ENCODE data around the gene TUBB3.

TUBB3 gene

DNA sequence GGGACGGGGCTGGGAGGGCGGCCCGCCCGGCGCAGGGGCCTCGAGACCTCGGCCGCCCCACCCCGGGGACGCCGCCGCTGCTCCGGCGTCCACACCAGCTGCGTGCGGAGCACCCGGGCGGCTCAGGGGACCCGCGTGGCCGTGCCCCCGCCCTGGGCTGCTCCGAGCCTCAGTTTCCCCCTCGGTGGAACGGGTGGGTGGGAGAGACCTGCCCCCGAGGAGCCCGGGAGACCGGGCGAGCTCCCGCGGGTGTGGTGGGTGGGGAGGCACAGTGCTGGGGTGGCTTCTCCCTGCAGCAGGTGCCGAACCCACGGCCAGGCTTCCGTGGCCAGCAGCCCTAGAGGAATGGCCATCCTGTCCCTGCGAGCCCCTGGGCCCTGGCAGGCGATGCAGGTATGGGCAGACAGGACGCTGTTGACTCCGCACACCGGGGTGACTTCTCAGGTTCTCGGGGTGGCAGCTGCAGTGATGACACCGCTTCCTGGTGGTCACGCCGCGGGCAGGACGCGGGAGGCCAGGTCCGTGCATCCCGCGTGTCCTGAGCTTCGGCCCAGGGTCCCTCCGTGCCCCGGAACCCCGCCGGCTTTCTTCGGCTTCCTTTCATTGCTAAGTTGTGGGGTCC lies 26.1 kb downstream of the TUBB3 start:
- TF ChIP-seq, protein P1, sequence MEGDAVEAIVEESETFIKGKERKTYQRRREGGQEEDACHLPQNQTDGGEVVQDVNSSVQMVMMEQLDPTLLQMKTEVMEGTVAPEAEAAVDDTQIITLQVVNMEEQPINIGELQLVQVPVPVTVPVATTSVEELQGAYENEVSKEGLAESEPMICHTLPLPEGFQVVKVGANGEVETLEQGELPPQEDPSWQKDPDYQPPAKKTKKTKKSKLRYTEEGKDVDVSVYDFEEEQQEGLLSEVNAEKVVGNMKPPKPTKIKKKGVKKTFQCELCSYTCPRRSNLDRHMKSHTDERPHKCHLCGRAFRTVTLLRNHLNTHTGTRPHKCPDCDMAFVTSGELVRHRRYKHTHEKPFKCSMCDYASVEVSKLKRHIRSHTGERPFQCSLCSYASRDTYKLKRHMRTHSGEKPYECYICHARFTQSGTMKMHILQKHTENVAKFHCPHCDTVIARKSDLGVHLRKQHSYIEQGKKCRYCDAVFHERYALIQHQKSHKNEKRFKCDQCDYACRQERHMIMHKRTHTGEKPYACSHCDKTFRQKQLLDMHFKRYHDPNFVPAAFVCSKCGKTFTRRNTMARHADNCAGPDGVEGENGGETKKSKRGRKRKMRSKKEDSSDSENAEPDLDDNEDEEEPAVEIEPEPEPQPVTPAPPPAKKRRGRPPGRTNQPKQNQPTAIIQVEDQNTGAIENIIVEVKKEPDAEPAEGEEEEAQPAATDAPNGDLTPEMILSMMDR (IDR thresholded peaks at IDR 0.05; ENCODE audit: low read depth, low read length, missing control alignments) = no peak
- no peak for DNase-seq (ENCODE audit: extremely low read depth, low read depth)

DNA sequence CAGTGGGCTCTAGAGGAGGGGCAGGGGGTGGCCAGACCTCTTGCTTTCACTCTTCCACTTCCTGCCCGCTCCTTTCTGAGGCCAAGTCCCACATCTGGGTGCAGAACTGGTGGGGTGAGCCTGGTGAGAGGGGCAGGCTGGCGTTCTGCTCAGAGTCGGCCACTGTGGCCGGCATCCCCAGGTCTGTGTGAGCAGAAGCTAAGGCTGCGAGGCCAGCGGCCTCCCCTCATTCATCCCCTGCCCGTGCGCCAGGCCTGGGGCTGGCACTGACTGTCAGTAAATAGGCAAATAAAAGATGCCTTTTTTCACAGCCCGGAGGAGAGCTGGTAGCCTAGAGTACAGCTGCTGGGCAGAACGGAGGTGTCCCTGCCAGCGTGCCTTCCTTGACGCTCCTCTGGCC lies 26.6 kb downstream of the TUBB3 start:
- TF ChIP-seq, protein P1 (IDR thresholded peaks at IDR 0.05; ENCODE audit: low read depth, low read length, missing control alignments) = no peak

More for the DNA sequence above, 26.1 kb downstream of the TUBB3 start:
- peak overlapping the region; percentile 66 for H3K4me3 ChIP-seq (replicated peaks; ENCODE audit: low read depth, low read length)

DNA sequence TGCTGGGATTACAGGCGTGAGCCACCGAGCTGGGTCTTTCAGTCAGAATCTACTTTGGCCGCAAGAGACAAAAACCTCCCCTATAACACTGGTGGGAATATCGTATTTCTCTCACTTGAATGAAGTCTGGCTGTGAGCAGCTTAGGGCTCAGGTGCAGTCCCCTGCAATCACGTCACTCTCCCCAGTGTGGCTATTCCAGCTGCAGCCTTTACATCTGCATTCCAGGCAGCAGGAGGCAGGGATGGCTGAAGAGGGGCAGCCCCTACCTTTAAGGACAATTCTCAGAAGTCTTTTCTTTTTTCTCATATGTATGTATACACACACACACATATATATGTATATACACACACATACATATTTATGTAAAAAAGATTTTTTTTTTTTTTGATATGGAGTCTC lies 28.4 kb downstream of the TUBB3 start:
- no peak for DNase-seq (ENCODE audit: extremely low read depth, low read depth)
- H3K4me3 ChIP-seq (replicated peaks; ENCODE audit: low read depth, low read length) = no peak overlapping the region

More for the DNA sequence above, 26.6 kb downstream of the TUBB3 start:
- no peak for DNase-seq (ENCODE audit: extremely low read depth, low read depth)
- peak overlapping the region; percentile 66 for H3K4me3 ChIP-seq (replicated peaks; ENCODE audit: low read depth, low read length)

DNA sequence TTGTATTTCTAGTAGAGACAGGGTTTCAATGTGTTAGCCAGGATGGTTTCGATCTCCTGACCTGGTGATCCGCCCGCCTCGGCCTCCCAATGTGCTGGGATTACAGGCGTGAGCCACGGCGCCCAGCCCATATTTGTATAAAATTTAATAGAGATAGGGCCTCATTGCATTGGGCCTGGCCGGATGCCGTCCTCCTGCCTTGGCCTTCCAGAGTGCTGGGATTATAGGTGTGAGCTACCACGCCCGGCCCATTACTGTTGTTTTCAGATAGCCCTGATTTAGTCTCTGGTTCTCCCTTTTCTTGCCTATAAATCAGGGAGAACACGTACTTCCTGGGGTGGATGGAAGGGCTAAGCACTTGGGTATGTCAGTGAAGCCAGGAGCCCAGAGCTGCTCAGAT lies 28.9 kb downstream of the TUBB3 start:
- TF ChIP-seq, protein P1 (IDR thresholded peaks at IDR 0.05; ENCODE audit: low read depth, low read length, missing control alignments) = no peak
- DNase-seq (ENCODE audit: extremely low read depth, low read depth) = no peak
- H3K4me3 ChIP-seq (replicated peaks; ENCODE audit: low read depth, low read length) = no peak overlapping the region

More for the DNA sequence above, 28.4 kb downstream of the TUBB3 start:
- TF ChIP-seq, protein P1 (IDR thresholded peaks at IDR 0.05; ENCODE audit: low read depth, low read length, missing control alignments) = no peak

DNA sequence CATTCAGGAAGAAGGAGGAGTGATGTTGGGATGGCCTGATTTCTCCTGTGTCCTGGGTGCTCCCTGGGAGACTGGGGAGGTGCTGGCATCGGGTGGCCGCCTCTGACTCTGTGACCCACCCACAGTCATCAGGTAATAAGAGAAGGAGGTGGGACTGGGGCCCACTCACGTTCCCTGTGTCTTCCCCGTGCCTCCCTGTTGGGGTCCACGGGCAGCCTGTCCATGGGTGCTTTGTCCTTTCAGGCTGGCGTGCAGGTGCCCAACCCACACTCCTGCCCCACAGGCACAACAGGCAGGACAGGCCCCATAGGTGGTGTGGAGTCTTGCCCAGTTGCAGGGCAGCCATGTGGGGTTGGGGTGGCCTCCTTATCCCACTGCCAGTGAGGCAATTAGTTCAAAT lies 29.4 kb downstream of the TUBB3 start:
- no peak for DNase-seq (ENCODE audit: extremely low read depth, low read depth)
- TF ChIP-seq, protein P1 (IDR thresholded peaks at IDR 0.05; ENCODE audit: low read depth, low read length, missing control alignments) = no peak
- H3K4me3 ChIP-seq (replicated peaks; ENCODE audit: low read depth, low read length) = no peak overlapping the region

DNA sequence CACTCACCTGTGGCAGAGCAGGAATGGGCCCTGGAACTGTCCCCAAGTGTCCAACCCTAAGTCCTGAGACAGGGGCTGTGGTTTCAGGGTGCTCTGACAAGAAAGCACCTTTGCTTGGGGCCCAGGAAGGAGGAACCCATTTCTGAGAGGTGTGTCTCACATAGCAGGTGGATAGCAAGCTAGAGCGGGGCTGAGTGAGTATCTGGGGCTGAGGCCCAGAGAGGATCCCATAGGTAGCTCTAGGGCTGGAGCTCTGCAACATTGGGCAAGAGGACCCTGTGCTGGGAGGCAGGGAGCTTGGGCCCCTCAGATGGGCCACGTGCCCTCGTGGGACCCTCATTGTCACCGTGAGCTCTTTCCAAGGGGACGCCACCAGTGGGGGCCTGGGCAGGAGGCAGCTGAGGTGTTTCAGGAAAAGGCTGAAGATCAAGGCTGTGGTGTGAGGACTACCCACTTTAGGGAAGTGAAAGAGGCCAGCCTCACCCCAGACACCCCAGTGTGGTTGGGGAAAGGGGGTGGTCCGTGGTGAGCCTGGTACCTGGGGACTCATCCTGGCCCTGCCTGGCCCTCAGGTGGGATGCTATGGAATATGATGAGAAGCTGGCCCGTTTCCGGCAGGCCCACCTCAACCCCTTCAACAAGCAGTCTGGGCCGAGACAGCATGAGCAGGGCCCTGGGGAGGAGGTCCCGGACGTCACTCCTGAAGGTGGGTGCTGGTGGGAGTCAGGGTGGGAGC lies 30.7 kb downstream of the TUBB3 start:
- TF ChIP-seq, protein P1 (IDR thresholded peaks at IDR 0.05; ENCODE audit: low read depth, low read length, missing control alignments) = no peak
- no peak for DNase-seq (ENCODE audit: extremely low read depth, low read depth)
- no peak overlapping the region for H3K4me3 ChIP-seq (replicated peaks; ENCODE audit: low read depth, low read length)
